Astrocyte (in vitro differentiated cells and primary cell): Measurements from ENCODE around the gene MRRF. TPM values are rescaled to one million over a fixed set of nuclear protein-coding genes. Genes with fewer than 3 reads are reported as not detected.

ENCODE experiments used
- DNase-seq: peaks from one replicate; pipeline ENCODE4 v3.0.0-alpha.2; 2010; ENCODE audit warnings: low read depth
- FAIRE-seq: peaks from 2 replicates; lab custom pipeline; 2011; peaks lifted over from hg19 to GRCh38; lab: Jason Lieb, UNC
- H2AFZ ChIP-seq: 2 replicates; pipeline ENCODE4 v1.6.0; 2012; ENCODE audit warnings: low read depth, low read length, inconsistent platforms
- H3K27ac ChIP-seq: 2 replicates; pipeline ENCODE4 v1.5.1; 2011; ENCODE audit warnings: low read depth, low read length, inconsistent platforms
- H3K27me3 ChIP-seq: 2 replicates; pipeline ENCODE4 v1.6.0; 2011; ENCODE audit warnings: low read length, inconsistent platforms; ENCODE audit not compliant: insufficient read depth
- H3K36me3 ChIP-seq: 2 replicates; pipeline ENCODE4 v1.5.1; 2011; ENCODE audit warnings: low read length, inconsistent platforms; ENCODE audit not compliant: insufficient read depth
- H3K4me1 ChIP-seq: 2 replicates; pipeline ENCODE4 v1.5.1; 2011; ENCODE audit warnings: low read length, inconsistent platforms; ENCODE audit not compliant: insufficient read depth
- H3K4me2 ChIP-seq: 2 replicates; pipeline ENCODE4 v1.6.0; 2012; ENCODE audit warnings: low read length, inconsistent platforms
- H3K4me3 ChIP-seq: 2 replicates; pipeline ENCODE4 v1.5.1; 2011; ENCODE audit warnings: low read depth, mild to moderate bottlenecking, low read length, inconsistent platforms; ENCODE audit not compliant: insufficient read depth
- H3K79me2 ChIP-seq: 2 replicates; pipeline ENCODE4 v1.6.0; 2012; ENCODE audit warnings: mild to moderate bottlenecking, low read length, inconsistent platforms; ENCODE audit not compliant: insufficient read depth
- H3K9ac ChIP-seq: 2 replicates; pipeline ENCODE4 v1.6.0; 2012; ENCODE audit warnings: mild to moderate bottlenecking, low read length, inconsistent platforms
- H3K9me3 ChIP-seq: 2 replicates; pipeline ENCODE4 v1.5.1; 2012; ENCODE audit warnings: low read depth, mild to moderate bottlenecking, low read length, inconsistent platforms; ENCODE audit not compliant: insufficient read depth
- H4K20me1 ChIP-seq: 2 replicates; pipeline ENCODE4 v1.6.0; 2012; ENCODE audit warnings: low read length, inconsistent platforms; ENCODE audit not compliant: insufficient read depth
- H3K27ac Mint-ChIP-seq: one replicate; pipeline ENCODE4 v1.8.0; 2021; ENCODE audit warnings: mild to moderate bottlenecking, mixed read lengths; ENCODE audit not compliant: unreplicated experiment
- H3K27me3 Mint-ChIP-seq: one replicate; pipeline ENCODE4 v1.8.0; 2021; ENCODE audit warnings: low read depth, mixed read lengths; ENCODE audit not compliant: unreplicated experiment
- H3K36me3 Mint-ChIP-seq: one replicate; pipeline ENCODE4 v1.8.0; 2021; ENCODE audit warnings: low read depth, mixed read lengths; ENCODE audit not compliant: unreplicated experiment
- H3K4me1 Mint-ChIP-seq: one replicate; pipeline ENCODE4 v1.8.0; 2021; ENCODE audit warnings: low read depth, mixed read lengths; ENCODE audit not compliant: unreplicated experiment
- H3K4me3 Mint-ChIP-seq: one replicate; pipeline ENCODE4 v1.8.0; 2021; ENCODE audit warnings: mild to moderate bottlenecking, moderate library complexity, mixed read lengths; ENCODE audit not compliant: unreplicated experiment
- H3K9me3 Mint-ChIP-seq: one replicate; pipeline ENCODE4 v1.8.0; 2021; ENCODE audit warnings: mild to moderate bottlenecking, mixed read lengths; ENCODE audit not compliant: unreplicated experiment
- EZH2 ChIP-seq: IDR thresholded peaks from 2 replicates; pipeline ENCODE4 v1.6.1; 2012; ENCODE audit warnings: mild to moderate bottlenecking, low read length, inconsistent platforms; ENCODE audit not compliant: insufficient read depth
- total RNA-seq: library from RNA; stranded (reverse); gene quantifications from 2 replicates; pipeline ENCODE4 v1.2.1, GENCODE V29; 2021
- TF ChIP-seq, protein P1 (sequence below): IDR thresholded peaks from 2 replicates; pipeline ENCODE4 v1.5.1; 2011; ENCODE audit warnings: low read depth, mild to moderate bottlenecking, inconsistent platforms, low read length, moderate library complexity; ENCODE audit not compliant: insufficient read depth

MRRF gene
- total RNA-seq, 1 donor from 2014 or later: 24.0 TPM

GRCh38 chr9:122218071-122218934 is 46.4 kb upstream of the MRRF start:
- peaks cover 27% of the 10 kb centered on the region for H4K20me1 ChIP-seq
- H3K4me2 ChIP-seq: peak overlapping the region; percentile 42
- no peak overlapping the region for H3K9ac ChIP-seq
- H3K4me3 Mint-ChIP-seq: peak overlapping the region; percentile 4
- no peaks in the 10 kb centered on the region for H3K4me1 Mint-ChIP-seq
- H3K36me3 Mint-ChIP-seq: no peaks in the 10 kb centered on the region
- DNase-seq (no peak), FAIRE-seq (no peak)
- no peaks in the 10 kb centered on the region for H3K79me2 ChIP-seq
- TF ChIP-seq EZH2: no peak
- TF ChIP-seq, protein P1, sequence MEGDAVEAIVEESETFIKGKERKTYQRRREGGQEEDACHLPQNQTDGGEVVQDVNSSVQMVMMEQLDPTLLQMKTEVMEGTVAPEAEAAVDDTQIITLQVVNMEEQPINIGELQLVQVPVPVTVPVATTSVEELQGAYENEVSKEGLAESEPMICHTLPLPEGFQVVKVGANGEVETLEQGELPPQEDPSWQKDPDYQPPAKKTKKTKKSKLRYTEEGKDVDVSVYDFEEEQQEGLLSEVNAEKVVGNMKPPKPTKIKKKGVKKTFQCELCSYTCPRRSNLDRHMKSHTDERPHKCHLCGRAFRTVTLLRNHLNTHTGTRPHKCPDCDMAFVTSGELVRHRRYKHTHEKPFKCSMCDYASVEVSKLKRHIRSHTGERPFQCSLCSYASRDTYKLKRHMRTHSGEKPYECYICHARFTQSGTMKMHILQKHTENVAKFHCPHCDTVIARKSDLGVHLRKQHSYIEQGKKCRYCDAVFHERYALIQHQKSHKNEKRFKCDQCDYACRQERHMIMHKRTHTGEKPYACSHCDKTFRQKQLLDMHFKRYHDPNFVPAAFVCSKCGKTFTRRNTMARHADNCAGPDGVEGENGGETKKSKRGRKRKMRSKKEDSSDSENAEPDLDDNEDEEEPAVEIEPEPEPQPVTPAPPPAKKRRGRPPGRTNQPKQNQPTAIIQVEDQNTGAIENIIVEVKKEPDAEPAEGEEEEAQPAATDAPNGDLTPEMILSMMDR: no peak
- H3K27ac Mint-ChIP-seq: no peak overlapping the region
- no peaks in the 10 kb centered on the region for H3K36me3 ChIP-seq
- H3K27me3 ChIP-seq: peaks cover 97% of the 10 kb centered on the region
- no peak overlapping the region for H2AFZ ChIP-seq
- H3K9me3 ChIP-seq: no peaks in the 10 kb centered on the region
- H3K4me1 ChIP-seq: no peaks in the 10 kb centered on the region
- H3K4me3 ChIP-seq: no peak overlapping the region
- H3K27me3 Mint-ChIP-seq: peaks cover 89% of the 10 kb centered on the region
- no peak overlapping the region for H3K27ac ChIP-seq
- peaks cover 24% of the 10 kb centered on the region for H3K9me3 Mint-ChIP-seq

GRCh38 chr9:122218935-122219855 is 45.5 kb upstream of the MRRF start:
- Mint-ChIP-seq H3K27me3 (peaks cover 95% of the 10 kb centered on the region), H3K36me3 (no peaks in the 10 kb centered on the region), H3K9me3 (peaks cover 24% of the 10 kb centered on the region), H3K27ac (no peak overlapping the region), H3K4me1 (no peaks in the 10 kb centered on the region), H3K4me3 (peak overlapping the region; percentile 34)
- Histone ChIP-seq H3K4me2 (peak overlapping the region; percentile 42), H3K36me3 (no peaks in the 10 kb centered on the region), H3K9ac (no peak overlapping the region), H3K4me1 (no peaks in the 10 kb centered on the region), H4K20me1 (peaks cover 27% of the 10 kb centered on the region), H2AFZ (no peak overlapping the region), H3K79me2 (no peaks in the 10 kb centered on the region), H3K27ac (no peak overlapping the region), H3K9me3 (no peaks in the 10 kb centered on the region), H3K27me3 (peaks cover 98% of the 10 kb centered on the region), H3K4me3 (no peak overlapping the region)
- FAIRE-seq (no peak), DNase-seq (no peak)
- TF ChIP-seq, protein P1: no peak
- peak; percentile 84 for TF ChIP-seq EZH2
